MCF 10A (cell line): Measurements from ENCODE around the gene KLF13. TPM values are rescaled to one million over a fixed set of nuclear protein-coding genes. Genes with fewer than 3 reads are reported as not detected.

ENCODE experiments used
- BruUV-seq: library from RNA; stranded (reverse); fragments of 400-500 nt; replicated peaks from 2 replicates; lab custom pipeline; 2021; lab: Mats Ljungman, UMichigan
- CTCF ChIA-PET: fragments of 300-600 bp; sonication (Branson Sonifier 250); formaldehyde crosslinking; extraction: SDS; loops from one replicate; lab custom pipeline; 2021; ENCODE audit warnings: antibody characterized with exemption, inconsistent platforms; lab: Yijun Ruan, JAX
- POLR2A ChIA-PET: fragments of 300-600, 350-650 bp; sonication (Branson Sonifier 250); formaldehyde crosslinking; extraction: SDS; loops from one replicate; lab custom pipeline; 2020; ENCODE audit warnings: antibody characterized with exemption, inconsistent platforms; lab: Yijun Ruan, JAX
- DNase-seq: peaks from one replicate; pipeline ENCODE4 v3.0.0-alpha.2; 2018; ENCODE audit not compliant: unreplicated experiment
- H3K27ac Mint-ChIP-seq: one replicate; pipeline ENCODE4 v1.8.0; 2022; ENCODE audit warnings: mild to moderate bottlenecking, low read depth, mixed read lengths; ENCODE audit not compliant: unreplicated experiment
- H3K27me3 Mint-ChIP-seq: one replicate; pipeline ENCODE4 v1.8.0; 2022; ENCODE audit warnings: mixed read lengths; ENCODE audit not compliant: insufficient read depth, unreplicated experiment
- H3K36me3 Mint-ChIP-seq: one replicate; pipeline ENCODE4 v1.8.0; 2022; ENCODE audit warnings: mild to moderate bottlenecking, moderate library complexity, mixed read lengths; ENCODE audit not compliant: insufficient read depth, unreplicated experiment
- H3K4me1 Mint-ChIP-seq: one replicate; pipeline ENCODE4 v1.8.0; 2022; ENCODE audit warnings: mixed read lengths; ENCODE audit not compliant: insufficient read depth, unreplicated experiment
- H3K4me3 Mint-ChIP-seq: one replicate; pipeline ENCODE4 v1.8.0; 2022; ENCODE audit warnings: mild to moderate bottlenecking, moderate library complexity, mixed read lengths; ENCODE audit not compliant: unreplicated experiment
- H3K9me3 Mint-ChIP-seq: one replicate; pipeline ENCODE4 v1.8.0; 2022; ENCODE audit warnings: mixed read lengths; ENCODE audit not compliant: unreplicated experiment
- intact Hi-C: fragments of 100-400 bp; cut with micrococcal nuclease; formaldehyde crosslinking; loops from 2 replicates; pipeline ENCODE4 v1.14.1; 2022
- total RNA-seq: library from RNA; stranded (reverse); gene quantifications from 2 replicates; pipeline ENCODE4 v1.2.3, GENCODE V29; 2022
- TF ChIP-seq, protein P1 (sequence below): fragments of 200-600 bp; IDR thresholded peaks from one replicate; pipeline ENCODE4 v1.8.0; 2022; ENCODE audit warnings: antibody characterized with exemption, mild to moderate bottlenecking; ENCODE audit not compliant: unreplicated experiment

Gene KLF13
- total RNA-seq, 1 experiment from 2014 or later, result 83.1 TPM

- H3K27me3 Mint-ChIP-seq, result no peaks in the 10 kb centered on the region
- H3K4me1 Mint-ChIP-seq, result peaks cover 32% of the 10 kb centered on the region
- H3K36me3 Mint-ChIP-seq, result peaks cover 16% of the 10 kb centered on the region
- no peaks in the 10 kb centered on the region for H3K9me3 Mint-ChIP-seq
- DNase-seq, result peak; percentile 24
- ChIA-PET CTCF (interaction anchor here (0.6 to 2.4 kb wide), 9 partner anchors 13 to 1270 kb away, joined by 3 to 17 read pairs (median 4); no protein-coding TSS in a partner anchor), POLR2A (interaction anchor here (0.5 to 5.1 kb wide), 17 partner anchors 22 to 338 kb away, joined by 3 to 59 read pairs (median 4); partner anchors contain the start of gene MTMR10)
- H3K27ac Mint-ChIP-seq, result peak overlapping the region; percentile 62
- intact Hi-C loops, result loop anchor here (1.0 to 5.0 kb wide), 3 partner anchors 33 to 159 kb away; no protein-coding TSS in a partner anchor
- BruUV-seq, result no TSS peak
- H3K4me3 Mint-ChIP-seq, result peak overlapping the region; percentile 95
- TF ChIP-seq, protein P1, sequence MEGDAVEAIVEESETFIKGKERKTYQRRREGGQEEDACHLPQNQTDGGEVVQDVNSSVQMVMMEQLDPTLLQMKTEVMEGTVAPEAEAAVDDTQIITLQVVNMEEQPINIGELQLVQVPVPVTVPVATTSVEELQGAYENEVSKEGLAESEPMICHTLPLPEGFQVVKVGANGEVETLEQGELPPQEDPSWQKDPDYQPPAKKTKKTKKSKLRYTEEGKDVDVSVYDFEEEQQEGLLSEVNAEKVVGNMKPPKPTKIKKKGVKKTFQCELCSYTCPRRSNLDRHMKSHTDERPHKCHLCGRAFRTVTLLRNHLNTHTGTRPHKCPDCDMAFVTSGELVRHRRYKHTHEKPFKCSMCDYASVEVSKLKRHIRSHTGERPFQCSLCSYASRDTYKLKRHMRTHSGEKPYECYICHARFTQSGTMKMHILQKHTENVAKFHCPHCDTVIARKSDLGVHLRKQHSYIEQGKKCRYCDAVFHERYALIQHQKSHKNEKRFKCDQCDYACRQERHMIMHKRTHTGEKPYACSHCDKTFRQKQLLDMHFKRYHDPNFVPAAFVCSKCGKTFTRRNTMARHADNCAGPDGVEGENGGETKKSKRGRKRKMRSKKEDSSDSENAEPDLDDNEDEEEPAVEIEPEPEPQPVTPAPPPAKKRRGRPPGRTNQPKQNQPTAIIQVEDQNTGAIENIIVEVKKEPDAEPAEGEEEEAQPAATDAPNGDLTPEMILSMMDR, result no peak
Measured at GRCh38 chr15:31328969-31329639, 2.5 kb downstream of the KLF13 start.

DNA sequence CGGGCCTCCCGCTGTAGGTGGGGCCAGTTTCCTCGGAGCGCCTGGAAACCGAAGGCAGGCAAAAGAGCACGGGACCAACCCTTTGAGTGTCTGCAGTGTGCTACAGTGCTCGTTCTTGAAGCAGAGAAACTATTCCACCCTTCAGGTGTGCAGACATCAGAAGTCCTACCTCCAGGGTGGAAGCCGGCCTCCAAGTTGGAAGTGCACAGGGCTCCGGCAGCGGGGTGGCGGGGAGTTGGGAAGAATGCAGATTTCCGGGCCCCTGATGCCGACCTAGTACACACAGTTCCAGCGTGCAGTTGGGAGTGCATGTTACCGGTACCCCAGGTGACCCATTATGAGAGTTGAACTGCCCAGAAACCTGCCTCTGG is 3.0 kb downstream of the KLF13 start:
- CTCF ChIA-PET, result interaction anchor here (0.6 to 2.4 kb wide), 5 partner anchors 28 to 427 kb away, joined by 3 to 17 read pairs (median 3); no protein-coding TSS in a partner anchor

GRCh38 chr15:31330111-31330785 is 3.6 kb downstream of the KLF13 start:
- CTCF ChIA-PET, result interaction anchor here (0.8 to 1.8 kb wide), 3 partner anchors 9 to 35 kb away, joined by 3 to 13 read pairs (median 3); no protein-coding TSS in a partner anchor
- BruUV-seq, result no TSS peak
- no peaks in the 10 kb centered on the region for H3K27me3 Mint-ChIP-seq
- H3K4me3 Mint-ChIP-seq, result peak overlapping the region; percentile 95
- DNase-seq, result no peak
- H3K9me3 Mint-ChIP-seq, result no peaks in the 10 kb centered on the region
- intact Hi-C loops, result no loop called here
- H3K4me1 Mint-ChIP-seq, result peaks cover 32% of the 10 kb centered on the region
- H3K36me3 Mint-ChIP-seq, result peaks cover 19% of the 10 kb centered on the region
- TF ChIP-seq, protein P1, result no peak
- POLR2A ChIA-PET, result no interaction called here
- H3K27ac Mint-ChIP-seq, result no peak overlapping the region

More for the DNA sequence above, 3.0 kb downstream of the KLF13 start:
- peaks cover 27% of the 10 kb centered on the region for H3K4me1 Mint-ChIP-seq
- peaks cover 16% of the 10 kb centered on the region for H3K36me3 Mint-ChIP-seq
- intact Hi-C loops, result loop anchor here (5.0 kb wide), 2 partner anchors 33 to 92 kb away; no protein-coding TSS in a partner anchor
- POLR2A ChIA-PET, result interaction anchor here (0.5 to 1.2 kb wide), 5 partner anchors 22 to 159 kb away, joined by 3 to 7 read pairs (median 4); no protein-coding TSS in a partner anchor
- H3K9me3 Mint-ChIP-seq, result no peaks in the 10 kb centered on the region
- TF ChIP-seq, protein P1, result no peak
- no TSS peak for BruUV-seq
- H3K27me3 Mint-ChIP-seq, result no peaks in the 10 kb centered on the region
- DNase-seq, result no peak
- H3K27ac Mint-ChIP-seq, result peak overlapping the region; percentile 62
- peak overlapping the region; percentile 95 for H3K4me3 Mint-ChIP-seq

DNA sequence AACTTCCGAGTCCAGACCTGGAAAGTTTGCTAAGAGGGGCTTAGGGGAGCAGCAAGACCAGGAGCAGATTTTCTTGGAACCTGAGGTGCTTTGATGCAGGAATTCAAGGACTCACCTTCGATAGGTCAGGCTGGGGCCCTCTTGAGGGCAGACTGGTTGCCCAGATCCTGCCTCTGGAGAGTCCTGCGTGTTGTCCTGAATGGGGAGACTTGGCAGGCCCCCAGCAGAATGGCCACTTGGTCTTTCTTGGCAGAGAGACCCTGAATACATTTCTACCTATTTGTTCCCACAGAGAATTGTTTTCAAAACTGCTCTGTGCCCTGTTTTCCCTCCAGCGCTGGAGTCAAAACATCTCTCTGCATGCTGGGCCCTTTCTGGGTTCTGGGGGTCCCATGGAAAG is 4.2 kb downstream of the KLF13 start:
- H3K4me1 Mint-ChIP-seq, result peaks cover 32% of the 10 kb centered on the region
- ChIA-PET POLR2A (no interaction called here), CTCF (interaction anchor here (0.9 kb wide), 1 partner anchor 9 kb away, joined by 3 read pairs; no protein-coding TSS in a partner anchor)
- intact Hi-C loops, result no loop called here
- no peak for DNase-seq
- H3K27ac Mint-ChIP-seq, result no peak overlapping the region
- H3K36me3 Mint-ChIP-seq, result peaks cover 21% of the 10 kb centered on the region
- no peaks in the 10 kb centered on the region for H3K9me3 Mint-ChIP-seq
- no peaks in the 10 kb centered on the region for H3K27me3 Mint-ChIP-seq
- TF ChIP-seq, protein P1, result no peak
- H3K4me3 Mint-ChIP-seq, result peak overlapping the region; percentile 95
- BruUV-seq, result no TSS peak
